Stomach (tissue), 4 donors: ENCODE data around the gene GPC5.
"Not testable (repeated sequence)": the region's sequence is repeated elsewhere in the genome, so short reads cannot be mapped to it uniquely, and the experiment has no call there.

Source experiments
- CTCF ChIP-seq, 7 experiments: fragments of 450-650 bp in 4 of 7; fragments of 200-600 bp in 3 of 7; sonication (generic) in 3 of 7; IDR thresholded peaks; one replicate each; pipeline ENCODE4 v1.5.1; 2016 to 2019; ENCODE audit warnings: antibody characterized with exemption in 7 of 7, control low read depth in 2 of 7, mild to moderate bottlenecking in 1 of 7
- POLR2A ChIP-seq, 4 donors: fragments of 450-650 bp; IDR thresholded peaks; one replicate each; pipeline ENCODE4 v1.6.1; 2016; ENCODE audit warnings: antibody characterized with exemption in 4 of 4, control low read depth in 2 of 4, mild to moderate bottlenecking in 1 of 4, moderate library complexity in 1 of 4

GRCh38 chr13:91438674-91439073 is 40.3 kb downstream of the GPC5 start:
- not testable (repeated sequence) for TF ChIP-seq POLR2A, CTCF (IDR thresholded peaks at IDR 0.05)
